ENCODE measurements around the gene HCRTR2.
"Not testable (repeated sequence)": the region's sequence is repeated elsewhere in the genome, so short reads cannot be mapped to it uniquely, and the experiment has no call there.

Gene HCRTR2

GRCh38 chr6:55240975-55241605, 66.8 kb downstream of the HCRTR2 start:
- DNase-seq = not testable (repeated sequence)

GRCh38 chr6:55250400-55250799, 76.1 kb downstream of the HCRTR2 start:
- no peaks in the 10 kb centered on the region for H3K9me3 ChIP-seq (ENCODE audit: insufficient read depth, low read length, severe bottlenecking)
- no peaks in the 10 kb centered on the region for H3K4me1 ChIP-seq (ENCODE audit: insufficient read depth, low read length)
- no peaks in the 10 kb centered on the region for H3K36me3 ChIP-seq (ENCODE audit: insufficient read depth, low read length)
- no peak overlapping the region for H3K4me3 ChIP-seq (ENCODE audit: low read depth in 1 of 2, low read length in 2 of 2)
- TF ChIP-seq CTCF (IDR thresholded peaks at IDR 0.05; ENCODE audit: borderline replicate concordance, extremely low read depth, low read length, poor library complexity, severe bottlenecking) (no peak), EZH2 (IDR thresholded peaks at IDR 0.05; ENCODE audit: borderline replicate concordance, low read depth, low read length, severe bottlenecking) (no peak)
- no peaks in the 10 kb centered on the region for H3K79me2 ChIP-seq (ENCODE audit: insufficient read depth, low read length)
- no peak for DNase-seq
- no peaks in the 10 kb centered on the region for H3K27me3 ChIP-seq (ENCODE audit: insufficient read depth, low read length, poor library complexity)
- H3K9ac ChIP-seq (ENCODE audit: low read depth, low read length) = no peak overlapping the region
- no peaks in the 10 kb centered on the region for H4K20me1 ChIP-seq (ENCODE audit: insufficient read depth, low read length)
- no peak for ATAC-seq (ENCODE audit: insufficient read depth, low read depth)
- H3K27ac ChIP-seq (ENCODE audit: low read length) = no peak overlapping the region
- H2AFZ ChIP-seq (ENCODE audit: low read depth, low read length) = no peak overlapping the region
- H3K4me2 ChIP-seq (ENCODE audit: insufficient read depth, low read length) = no peak overlapping the region

More at GRCh38 chr6:55240975-55241605, 66.8 kb downstream of the HCRTR2 start:
- not testable (repeated sequence) for H3K79me2 ChIP-seq (ENCODE audit: insufficient read depth, low read length); H2AFZ ChIP-seq (ENCODE audit: low read depth, low read length); H3K4me1 ChIP-seq (ENCODE audit: insufficient read depth, low read length); H4K20me1 ChIP-seq (ENCODE audit: insufficient read depth, low read length); H3K4me2 ChIP-seq (ENCODE audit: insufficient read depth, low read length); H3K36me3 ChIP-seq (ENCODE audit: insufficient read depth, low read length); H3K9me3 ChIP-seq (ENCODE audit: insufficient read depth, low read length, severe bottlenecking); H3K9ac ChIP-seq (ENCODE audit: low read depth, low read length); H3K4me3 ChIP-seq (ENCODE audit: low read depth in 1 of 2, low read length in 2 of 2); H3K27me3 ChIP-seq (ENCODE audit: insufficient read depth, low read length, poor library complexity); H3K27ac ChIP-seq (ENCODE audit: low read length)
- TF ChIP-seq CTCF (IDR thresholded peaks at IDR 0.05; ENCODE audit: borderline replicate concordance, extremely low read depth, low read length, poor library complexity, severe bottlenecking) = peak; percentile 68
- 0 out of 3 replicates have a peak, but pooled peaks have one; percentile 53 for ATAC-seq (ENCODE audit: insufficient read depth, low read depth)

- H3K79me2 ChIP-seq (ENCODE audit: insufficient read depth, low read length) = no peaks in the 10 kb centered on the region
- no peak overlapping the region for H2AFZ ChIP-seq (ENCODE audit: low read depth, low read length)
- H3K9ac ChIP-seq (ENCODE audit: low read depth, low read length) = no peak overlapping the region
- ATAC-seq (ENCODE audit: insufficient read depth, low read depth) (no peak), DNase-seq (no peak)
- H4K20me1 ChIP-seq (ENCODE audit: insufficient read depth, low read length) = no peaks in the 10 kb centered on the region
- no peaks in the 10 kb centered on the region for H3K4me1 ChIP-seq (ENCODE audit: insufficient read depth, low read length)
- H3K27ac ChIP-seq (ENCODE audit: low read length) = no peak overlapping the region
- TF ChIP-seq EZH2 (IDR thresholded peaks at IDR 0.05; ENCODE audit: borderline replicate concordance, low read depth, low read length, severe bottlenecking) (no peak), CTCF (IDR thresholded peaks at IDR 0.05; ENCODE audit: borderline replicate concordance, extremely low read depth, low read length, poor library complexity, severe bottlenecking) (no peak)
- no peak overlapping the region for H3K4me2 ChIP-seq (ENCODE audit: insufficient read depth, low read length)
- H3K36me3 ChIP-seq (ENCODE audit: insufficient read depth, low read length) = no peaks in the 10 kb centered on the region
- no peaks in the 10 kb centered on the region for H3K9me3 ChIP-seq (ENCODE audit: insufficient read depth, low read length, severe bottlenecking)
- no peaks in the 10 kb centered on the region for H3K27me3 ChIP-seq (ENCODE audit: insufficient read depth, low read length, poor library complexity)
- no peak overlapping the region for H3K4me3 ChIP-seq (ENCODE audit: low read depth in 1 of 2, low read length in 2 of 2)
Observed at GRCh38 chr6:55255113-55255512, 80.8 kb downstream of the HCRTR2 start.
